Measurements from ENCODE around the gene MRPS7.

- TF ChIP-seq POLR2A (IDR thresholded peaks at IDR 0.05) (no peak), POLR2AphosphoS5 (IDR thresholded peaks at IDR 0.05) (peak; percentile 28), CTCF (IDR thresholded peaks at IDR 0.05) (peak; percentile 54 to 77 (median 65))
These were observed 22.9 kb upstream of the MRPS7 start for GRCh38 chr17:75238684-75239191.

Measured in prostate gland (tissue), 2 donors.